Panc1 (cell line): ENCODE results near the gene KIRREL3.

ENCODE experiments used
- CTCF ChIP-seq: fragments of 450-650 bp; IDR thresholded peaks from 2 replicates; pipeline ENCODE4 v1.5.1; 2017; ENCODE audit warnings: mild to moderate bottlenecking
- POLR2AphosphoS5 ChIP-seq: IDR thresholded peaks from 2 replicates; pipeline ENCODE4 v1.6.1; 2012; ENCODE audit warnings: mild to moderate bottlenecking, low read depth, low read length, moderate library complexity

DNA sequence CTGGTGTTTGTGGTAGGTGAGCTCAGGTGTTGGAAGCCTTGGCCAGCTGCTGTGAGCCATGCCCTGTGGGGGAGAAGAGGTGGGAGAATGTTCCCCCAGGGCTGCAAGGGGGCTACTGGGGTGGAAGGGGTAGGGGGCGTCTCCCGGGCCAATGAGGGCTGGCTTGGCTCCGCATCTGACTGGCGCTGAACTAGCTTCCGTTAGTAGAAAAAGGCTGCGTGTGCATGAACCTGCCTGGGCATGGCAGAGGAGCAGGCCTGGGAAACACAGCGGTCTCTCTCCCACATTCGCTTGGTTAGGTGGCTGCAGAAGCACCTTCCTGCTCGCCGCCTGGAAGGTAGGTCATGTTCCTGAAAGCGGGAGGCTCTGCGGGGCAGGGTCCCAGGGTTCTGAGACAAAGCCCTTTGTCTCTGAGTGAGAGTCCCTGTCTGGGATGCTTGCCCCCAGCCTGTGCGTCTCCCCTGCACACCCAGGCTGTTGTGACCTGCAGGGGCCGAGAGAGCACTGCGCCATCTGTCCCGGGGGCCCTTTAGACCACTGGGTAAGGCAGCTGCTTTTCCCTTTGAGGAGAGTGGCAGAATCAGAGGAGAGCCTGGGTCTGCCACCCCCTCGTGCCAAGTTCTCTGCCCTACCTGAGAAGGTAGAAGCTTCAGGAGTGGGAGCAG is 466.3 kb downstream of the KIRREL3 start:
- TF ChIP-seq POLR2AphosphoS5 (no peak), CTCF (no peak)
